HEK293 (cell line): Measurements from ENCODE around the gene INTS6.
A peak's percentile ranks its signal among the peaks of the same experiment; 100 is the strongest.

Experiments
- CTCF ChIA-PET: fragments of 350-600 bp; formaldehyde crosslinking; extraction: SDS; loops from one replicate; lab custom pipeline; 2021; ENCODE audit warnings: antibody characterized with exemption; lab: Yijun Ruan, JAX
- POLR2A ChIA-PET: fragments of 300-600 bp; formaldehyde crosslinking; extraction: SDS; loops from one replicate; lab custom pipeline; 2020; ENCODE audit warnings: antibody characterized with exemption, inconsistent platforms; lab: Yijun Ruan, JAX
- H3K27ac ChIP-seq: fragments of 200-500 bp; sonication (Bioruptor generic); 2 replicates; pipeline ENCODE4 v1.5.1; 2014; ENCODE audit warnings: low read depth, low read length, control low read depth, inconsistent platforms; ENCODE audit errors: extremely low read depth
- H3K36me3 ChIP-seq, 2 experiments: fragments of 200-500 bp in 1 of 2; sonication (Bioruptor generic) in 1 of 2; 1 replicate in 1 of 2; 2 replicates in 1 of 2; pipeline ENCODE4 v1.5.1; 2014 to 2017; ENCODE audit warnings: inconsistent platforms in 2 of 2, low read length in 2 of 2; ENCODE audit not compliant: control insufficient read depth in 2 of 2, insufficient read depth in 1 of 2
- H3K4me1 ChIP-seq: fragments of 200-500 bp; sonication (Bioruptor generic); 2 replicates; pipeline ENCODE4 v1.5.1; 2014; ENCODE audit warnings: mild to moderate bottlenecking, low read length, inconsistent platforms; ENCODE audit not compliant: control insufficient read depth, insufficient read depth
- H3K4me3 ChIP-seq: 2 replicates; pipeline ENCODE4 v1.5.1; 2011; ENCODE audit warnings: low read depth, mild to moderate bottlenecking, control low read depth, low read length, moderate library complexity
- H3K9me3 ChIP-seq: fragments of 200-500 bp; sonication (Bioruptor generic); 2 replicates; pipeline ENCODE4 v1.5.1; 2014; ENCODE audit warnings: low read depth, low read length, inconsistent platforms; ENCODE audit not compliant: control insufficient read depth, insufficient read depth
- AEBP2 ChIP-seq: fragments of 450-650 bp; formaldehyde crosslinking; IDR thresholded peaks from 2 replicates; pipeline ENCODE4 v1.5.1; 2016; ENCODE audit warnings: missing biosample characterization, missing genetic modification characterization, borderline replicate concordance
- ATF2 ChIP-seq: fragments of 450-650 bp; formaldehyde crosslinking; IDR thresholded peaks from 2 replicates; pipeline ENCODE4 v1.5.1; 2016; ENCODE audit warnings: missing biosample characterization, missing genetic modification characterization, low read depth
- GLIS2 ChIP-seq: fragments of 450-650 bp; formaldehyde crosslinking; IDR thresholded peaks from 2 replicates; pipeline ENCODE4 v1.5.1; 2016; ENCODE audit warnings: missing biosample characterization, missing genetic modification characterization
- HOXC10 ChIP-seq: sonication (generic); formaldehyde crosslinking; IDR thresholded peaks from 2 replicates; pipeline ENCODE4 v1.8.1; 2023; ENCODE audit warnings: mild to moderate bottlenecking, missing genetic modification reagents
- IKZF3 ChIP-seq: fragments of 450-650 bp; IDR thresholded peaks from 2 replicates; pipeline ENCODE4 v1.5.0; 2018; ENCODE audit warnings: missing biosample characterization, mild to moderate bottlenecking, missing genetic modification characterization, moderate library complexity
- KLF16 ChIP-seq: fragments of 450-650 bp; formaldehyde crosslinking; IDR thresholded peaks from 2 replicates; pipeline ENCODE4 v1.5.1; 2017; ENCODE audit warnings: missing biosample characterization, missing genetic modification characterization
- MZF1 ChIP-seq: fragments of 450-650 bp; formaldehyde crosslinking; IDR thresholded peaks from 2 replicates; pipeline ENCODE4 v1.5.1; 2017; ENCODE audit warnings: missing biosample characterization, missing genetic modification characterization, borderline replicate concordance
- SCRT1 ChIP-seq: fragments of 450-650 bp; formaldehyde crosslinking; IDR thresholded peaks from 2 replicates; pipeline ENCODE4 v1.5.1; 2016; ENCODE audit warnings: missing biosample characterization, missing genetic modification characterization, borderline replicate concordance
- SCRT2 ChIP-seq: fragments of 450-650 bp; formaldehyde crosslinking; IDR thresholded peaks from 2 replicates; pipeline ENCODE4 v1.5.1; 2016; ENCODE audit warnings: missing biosample characterization, missing genetic modification characterization
- TRIM28 ChIP-seq: IDR thresholded peaks from 2 replicates; pipeline ENCODE4 v1.6.1; 2011; ENCODE audit warnings: low read length, control low read depth, borderline replicate concordance
- ZBTB1 ChIP-seq: fragments of 450-650 bp; formaldehyde crosslinking; IDR thresholded peaks from 2 replicates; pipeline ENCODE4 v1.5.1; 2016; ENCODE audit warnings: missing biosample characterization, missing genetic modification characterization
- ZBTB11 ChIP-seq: fragments of 450-650 bp; formaldehyde crosslinking; conservative IDR thresholded peaks from 2 replicates; pipeline ENCODE4 v1.5.1; 2016; ENCODE audit warnings: low read depth, missing biosample characterization, missing genetic modification characterization
- ZBTB17 ChIP-seq: fragments of 450-650 bp; formaldehyde crosslinking; IDR thresholded peaks from 2 replicates; pipeline ENCODE4 v1.5.1; 2016; ENCODE audit warnings: missing biosample characterization, missing genetic modification characterization
- ZBTB6 ChIP-seq: fragments of 450-650 bp; formaldehyde crosslinking; IDR thresholded peaks from 2 replicates; pipeline ENCODE4 v1.5.1; 2017; ENCODE audit warnings: missing biosample characterization, missing genetic modification characterization
- ZFP3 ChIP-seq: fragments of 450-650 bp; formaldehyde crosslinking; IDR thresholded peaks from 2 replicates; pipeline ENCODE4 v1.5.1; 2016; ENCODE audit warnings: low read depth, missing biosample characterization, missing genetic modification characterization
- ZNF140 ChIP-seq: fragments of 450-650 bp; formaldehyde crosslinking; IDR thresholded peaks from 2 replicates; pipeline ENCODE4 v1.5.1; 2016; ENCODE audit warnings: missing biosample characterization, missing genetic modification characterization
- ZNF221 ChIP-seq: fragments of 450-650 bp; formaldehyde crosslinking; IDR thresholded peaks from 2 replicates; pipeline ENCODE4 v1.5.1; 2017; ENCODE audit warnings: missing biosample characterization, missing genetic modification characterization, borderline replicate concordance
- ZNF341 ChIP-seq: fragments of 450-650 bp; formaldehyde crosslinking; IDR thresholded peaks from 2 replicates; pipeline ENCODE4; 2016; ENCODE audit warnings: low read depth, missing biosample characterization, missing genetic modification characterization
- ZNF549 ChIP-seq: fragments of 450-650 bp; IDR thresholded peaks from 2 replicates; pipeline ENCODE4 v1.5.1; 2018; ENCODE audit warnings: missing biosample characterization, missing genetic modification characterization, mild to moderate bottlenecking, inconsistent platforms, moderate library complexity
- ZNF555 ChIP-seq: fragments of 450-650 bp; formaldehyde crosslinking; conservative IDR thresholded peaks from 2 replicates; pipeline ENCODE4 v1.5.1; 2017; ENCODE audit warnings: missing biosample characterization, mild to moderate bottlenecking, missing genetic modification characterization, inconsistent platforms
- ZNF561 ChIP-seq: fragments of 450-650 bp; IDR thresholded peaks from 2 replicates; pipeline ENCODE4 v1.5.1; 2018; ENCODE audit warnings: missing biosample characterization, missing genetic modification characterization, borderline replicate concordance
- ZNF645 ChIP-seq: fragments of 450-650 bp; formaldehyde crosslinking; IDR thresholded peaks from 2 replicates; pipeline ENCODE4; 2016; ENCODE audit warnings: missing biosample characterization, missing genetic modification characterization
- ZNF670 ChIP-seq: fragments of 450-650 bp; formaldehyde crosslinking; IDR thresholded peaks from 2 replicates; pipeline ENCODE4 v1.5.1; 2016; ENCODE audit warnings: missing biosample characterization, missing genetic modification characterization, low read depth
- ZSCAN5A ChIP-seq: fragments of 450-650 bp; formaldehyde crosslinking; IDR thresholded peaks from 2 replicates; pipeline ENCODE4 v1.5.1; 2016; ENCODE audit warnings: missing biosample characterization, missing genetic modification characterization

INTS6 gene

GRCh38 chr13:51332566-51333361 is 120.1 kb downstream of the INTS6 start:
- Histone ChIP-seq H3K4me1 (no peaks in the 10 kb centered on the region), H3K4me3 (no peak overlapping the region)
- CTCF ChIA-PET: interaction anchor here (0.7 kb wide), 1 partner anchor 204 kb away, joined by 3 read pairs; no protein-coding TSS in a partner anchor

GRCh38 chr13:51331354-51331861 is 121.4 kb downstream of the INTS6 start:
- no peaks in the 10 kb centered on the region for H3K9me3 ChIP-seq
- POLR2A ChIA-PET: interaction anchor here (0.7 kb wide), 1 partner anchor 33 kb away, joined by 3 read pairs; no protein-coding TSS in a partner anchor
- no peaks in the 10 kb centered on the region for H3K4me1 ChIP-seq
- H3K27ac ChIP-seq: no peak overlapping the region
- TF ChIP-seq ZNF341 (tag by site-specific recombination) (no peak), ZBTB11 (tag by site-specific recombination) (no peak), ATF2 (tag by site-specific recombination) (no peak), GLIS2 (tag by site-specific recombination) (no peak), ZBTB6 (tag by site-specific recombination) (no peak), AEBP2 (tag by site-specific recombination) (no peak), KLF16 (tag by site-specific recombination) (no peak), ZNF221 (tag by site-specific recombination) (no peak), ZSCAN5A (tag by site-specific recombination) (no peak)
- TF ChIP-seq, all 188 proteins: peak for 0
- CTCF ChIA-PET: no interaction called here
- no peaks in the 10 kb centered on the region for H3K36me3 ChIP-seq
- H3K4me3 ChIP-seq: no peak overlapping the region

More at GRCh38 chr13:51332566-51333361, 120.1 kb downstream of the INTS6 start:
- POLR2A ChIA-PET: no interaction called here
- Histone ChIP-seq H3K9me3 (no peaks in the 10 kb centered on the region), H3K36me3 (no peaks in the 10 kb centered on the region)
- TF ChIP-seq MZF1 (tag by site-specific recombination) (no peak), ZNF555 (no peak), ZNF549 (tag by site-specific recombination) (no peak), ZNF670 (tag by site-specific recombination) (no peak), TRIM28 (no peak), IKZF3 (tag by site-specific recombination) (no peak), HOXC10 (no peak), ZNF140 (tag by site-specific recombination) (no peak), ZBTB17 (tag by site-specific recombination) (no peak), ZFP3 (no peak), ZNF645 (tag by site-specific recombination) (no peak), ZNF561 (no peak), SCRT2 (tag by site-specific recombination) (peak; percentile 88), ZSCAN5A (tag by site-specific recombination) (no peak), SCRT1 (tag by site-specific recombination) (peak; percentile 70; the same call in 1 of the 2 replicates), ZBTB1 (no peak)
- TF ChIP-seq, all 188 proteins: peak for 2
- H3K27ac ChIP-seq: no peak overlapping the region
